Peyer's patch (tissue), 4 donors: ENCODE measurements around the gene CFAP69.

Experiments used
- CTCF ChIP-seq, 6 experiments: fragments of 450-650 bp in 4 of 6; fragments of 200-600 bp in 2 of 6; sonication (generic) in 1 of 6; IDR thresholded peaks; one replicate each; pipeline ENCODE4 v1.5.1; 2017 to 2019; ENCODE audit warnings: antibody characterized with exemption in 6 of 6, mild to moderate bottlenecking in 3 of 6, moderate library complexity in 1 of 6
- POLR2A ChIP-seq, 2 donors: fragments of 450-650 bp; IDR thresholded peaks; one replicate each; pipeline ENCODE4 v1.5.1; 2017; ENCODE audit warnings: antibody characterized with exemption in 2 of 2, mild to moderate bottlenecking in 2 of 2, moderate library complexity in 2 of 2

GRCh38 chr7:90246171-90246570 lies 1.2 kb downstream of the CFAP69 start:
- TF ChIP-seq CTCF (IDR thresholded peaks at IDR 0.05) (no peak), POLR2A (IDR thresholded peaks at IDR 0.05) (no peak)
